Esophagus muscularis mucosa (tissue), 4 donors: ENCODE data around the gene DCC. TPM values are rescaled to one million over a fixed set of nuclear protein-coding genes. Genes with fewer than 3 reads are reported as not detected.

Experiments
- DNase-seq: peaks from one replicate; pipeline ENCODE4 v3.0.0-alpha.2; 2017; ENCODE audit errors: extremely low spot score
- H3K27ac ChIP-seq, 4 donors: fragments of 200-600 bp; sonication (generic); replicated peaks in 1 of 4; 1 replicate in 3 of 4; 2 replicates in 1 of 4; pipeline ENCODE4 v1.5.1; 2016 to 2019; ENCODE audit warnings: mild to moderate bottlenecking in 1 of 4
- H3K27me3 ChIP-seq, 4 donors: fragments of 200-600 bp; sonication (generic); one replicate each; pipeline versions ENCODE4 v1.5.1 to v1.6.0; 2016 to 2019
- H3K36me3 ChIP-seq, 4 donors: fragments of 200-600 bp; sonication (generic); one replicate each; pipeline ENCODE4 v1.5.1; 2016 to 2019
- H3K4me1 ChIP-seq, 4 donors: fragments of 200-600 bp; sonication (generic); one replicate each; pipeline ENCODE4 v1.5.1; 2016 to 2019
- H3K4me3 ChIP-seq, 4 donors: fragments of 200-600 bp; sonication (generic); 1 replicate in 2 of 4; 2 replicates in 2 of 4; pipeline ENCODE4 v1.5.1; 2016 to 2019; ENCODE audit warnings: mild to moderate bottlenecking in 4 of 4, moderate library complexity in 1 of 4
- H3K9me3 ChIP-seq, 4 donors: fragments of 200-600 bp; sonication (generic); 1 replicate in 3 of 4; 2 replicates in 1 of 4; pipeline ENCODE4 v1.5.1; 2016 to 2019
- CTCF ChIP-seq, 3 experiments: fragments of 200-600 bp in 2 of 3; fragments of 450-650 bp in 1 of 3; sonication (generic) in 2 of 3; IDR thresholded peaks; one replicate each; pipeline ENCODE4 v1.5.1; 2017 to 2019; ENCODE audit warnings: antibody characterized with exemption in 3 of 3, mild to moderate bottlenecking in 2 of 3, moderate library complexity in 1 of 3
- EP300 ChIP-seq: sonication (generic); formaldehyde crosslinking; IDR thresholded peaks from one replicate; pipeline ENCODE4 v1.6.1; 2017; ENCODE audit warnings: antibody characterized with exemption
- POLR2A ChIP-seq: fragments of 450-650 bp; IDR thresholded peaks from one replicate; pipeline ENCODE4 v1.6.1; 2017; ENCODE audit warnings: antibody characterized with exemption, moderate library complexity, mild to moderate bottlenecking, low read depth
- POLR2AphosphoS5 ChIP-seq, 2 donors: sonication (generic); formaldehyde crosslinking; IDR thresholded peaks; one replicate each; pipeline ENCODE4 v1.6.1; 2017; ENCODE audit warnings: antibody characterized with exemption in 2 of 2
- WGBS: methylation state at CpG from one replicate; pipeline ENCODE4 v1.1.5; 2018; 5-methylcytosine and 5-hydroxymethylcytosine counted together
- intact Hi-C: fragments of 100-400 bp; cut with DNase I; formaldehyde crosslinking; loops from one replicate; pipeline ENCODE4 v1.15.1; 2023
- total RNA-seq, 4 donors: library from RNA; depleted of rRNA; stranded (reverse); fragments of >200 nt; gene quantifications; one replicate each; pipeline versions ENCODE4 v1.1.0 to v1.2.1, GENCODE V29; 2016

The DCC gene
- total RNA-seq, 4 donors from 2014 or later: 0.46 to 0.99 (median 0.83) TPM; not detected in 1

GRCh38 chr18:53253789-53254188, 913.8 kb downstream of the DCC start:
- no peak overlapping the region for H3K27ac ChIP-seq
- H3K4me3 ChIP-seq: no peak overlapping the region
- no peaks in the 10 kb centered on the region for H3K9me3 ChIP-seq
- TF ChIP-seq POLR2AphosphoS5 (IDR thresholded peaks at IDR 0.05) (no peak), CTCF (IDR thresholded peaks at IDR 0.05) (no peak), POLR2A (no peak), EP300 (no peak)
- intact Hi-C loops: no loop called here
- no peak for DNase-seq
- 73% methylated on average over 1 of the region's 1 CpG for WGBS
- H3K4me1 ChIP-seq: no peaks in the 10 kb centered on the region
- H3K27me3 ChIP-seq: no peaks in the 10 kb centered on the region
- H3K36me3 ChIP-seq: no peaks in the 10 kb centered on the region

GRCh38 chr18:53254265-53254664, 914.3 kb downstream of the DCC start:
- H3K36me3 ChIP-seq: no peaks in the 10 kb centered on the region
- H3K9me3 ChIP-seq: no peaks in the 10 kb centered on the region
- no peak overlapping the region for H3K27ac ChIP-seq
- H3K27me3 ChIP-seq: no peaks in the 10 kb centered on the region
- DNase-seq: no peak
- no peak overlapping the region for H3K4me3 ChIP-seq
- no peak for TF ChIP-seq EP300
- no peak for TF ChIP-seq CTCF (IDR thresholded peaks at IDR 0.05)
- no peak for TF ChIP-seq POLR2A
- TF ChIP-seq POLR2AphosphoS5 (IDR thresholded peaks at IDR 0.05): no peak
- no peaks in the 10 kb centered on the region for H3K4me1 ChIP-seq
- intact Hi-C loops: no loop called here
- WGBS: 83% methylated on average over 1 of the region's 1 CpG

GRCh38 chr18:53261241-53261640, 921.2 kb downstream of the DCC start:
- Histone ChIP-seq H3K36me3 (no peaks in the 10 kb centered on the region), H3K4me3 (no peak overlapping the region), H3K4me1 (no peaks in the 10 kb centered on the region), H3K27me3 (no peaks in the 10 kb centered on the region), H3K9me3 (peaks cover 0 to 9% (median 0%) of the 10 kb centered on the region in 4 donors), H3K27ac (no peak overlapping the region)
- 92% methylated on average over 3 of the region's 5 CpGs for WGBS
- intact Hi-C loops: no loop called here
- no peak for DNase-seq
- TF ChIP-seq CTCF (IDR thresholded peaks at IDR 0.05) (no peak), POLR2AphosphoS5 (IDR thresholded peaks at IDR 0.05) (no peak), POLR2A (no peak), EP300 (no peak)

GRCh38 chr18:53266850-53267249, 926.9 kb downstream of the DCC start:
- H3K9me3 ChIP-seq: no peaks in the 10 kb centered on the region

More at GRCh38 chr18:53266850-53267249, 926.9 kb downstream of the DCC start:
- Histone ChIP-seq H3K27me3 (no peaks in the 10 kb centered on the region), H3K27ac (no peak overlapping the region), H3K36me3 (no peaks in the 10 kb centered on the region), H3K4me1 (no peaks in the 10 kb centered on the region), H3K4me3 (no peak overlapping the region)
- 89% methylated on average over 1 of the region's 1 CpG for WGBS
- no peak for DNase-seq
- intact Hi-C loops: no loop called here
- TF ChIP-seq POLR2AphosphoS5 (IDR thresholded peaks at IDR 0.05): no peak
- TF ChIP-seq POLR2A: no peak
- TF ChIP-seq EP300: no peak
- no peak for TF ChIP-seq CTCF (IDR thresholded peaks at IDR 0.05)
